GM12872 (cell line): ENCODE measurements around the gene USP28.
A peak's percentile ranks its signal among the peaks of the same experiment; 100 is the strongest.

Source experiments
- CTCF ChIP-seq: IDR thresholded peaks from 3 replicates; pipeline ENCODE4 v1.5.1; 2011; ENCODE audit warnings: low read depth, mild to moderate bottlenecking, low read length, moderate library complexity; ENCODE audit not compliant: insufficient read depth

The USP28 gene

GRCh38 chr11:113806406-113806805 lies 69.0 kb downstream of the USP28 start:
- peak; percentile 62 for TF ChIP-seq CTCF

- TF ChIP-seq CTCF: no peak
These were observed 69.7 kb downstream of the USP28 start for GRCh38 chr11:113805640-113806039.

GRCh38 chr11:113802621-113803020 lies 72.8 kb downstream of the USP28 start:
- no peak for TF ChIP-seq CTCF

- TF ChIP-seq CTCF: peak; percentile 71
These were observed 78.6 kb downstream of the USP28 start for GRCh38 chr11:113796663-113797259.

GRCh38 chr11:113789675-113790320 lies 85.6 kb downstream of the USP28 start:
- no peak for TF ChIP-seq CTCF

GRCh38 chr11:113782134-113782533 lies 93.2 kb downstream of the USP28 start:
- no peak for TF ChIP-seq CTCF

GRCh38 chr11:113781682-113782081 lies 93.7 kb downstream of the USP28 start:
- TF ChIP-seq CTCF: no peak
